Right cardiac atrium (tissue), 5 donors: ENCODE measurements around the gene SLC44A1. TPM values are rescaled to one million over a fixed set of nuclear protein-coding genes. Genes with fewer than 3 reads are reported as not detected.
A peak's percentile ranks its signal among the peaks of the same experiment; 100 is the strongest.

Experiments
- ATAC-seq, 2 donors: fragments of 200-7000 bp; cut with Tn5 transposase; one replicate each; pipeline versions ENCODE4 v1.8.0 to v1.9.1; 2020; ENCODE audit warnings: moderate library complexity in 2 of 2, mild to moderate bottlenecking in 1 of 2
- DNase-seq, 3 donors: peaks; one replicate each; pipeline ENCODE4 v3.0.0-alpha.2; 2020
- H3K27ac ChIP-seq: one replicate; pipeline ENCODE4 v1.5.1; 2013; ENCODE audit warnings: mild to moderate bottlenecking, low read length, control low read depth, moderate library complexity
- H3K27me3 ChIP-seq: one replicate; pipeline ENCODE4 v1.6.1; 2013; ENCODE audit not compliant: control insufficient read depth, insufficient read depth
- H3K4me1 ChIP-seq: one replicate; pipeline ENCODE4 v1.6.1; 2013; ENCODE audit warnings: low read length; ENCODE audit not compliant: control insufficient read depth, insufficient read depth
- H3K4me3 ChIP-seq: one replicate; pipeline ENCODE4 v1.5.1; 2013; ENCODE audit warnings: low read length, control low read depth
- H3K9me3 ChIP-seq: one replicate; pipeline ENCODE4 v1.6.1; 2013; ENCODE audit warnings: low read length; ENCODE audit not compliant: control insufficient read depth
- WGBS: extraction: QIAGEN DNeasy Blood & Tissue Kit; methylation state at CpG from one replicate; pipeline ENCODE4 v1.1.7; 2013; 5-methylcytosine and 5-hydroxymethylcytosine counted together
- intact Hi-C, 4 donors: fragments of 100-400 bp; cut with DNase I; formaldehyde crosslinking; loops; one replicate each; pipeline versions ENCODE4 v1.11.0 to v1.14.0; 2022 to 2023
- polyA plus RNA-seq: library from polyadenylated mRNA; stranded (reverse); fragments of 200-250 nt; gene quantifications from one replicate; pipeline ENCODE4 v1.2.3, GENCODE V29; 2013
- total RNA-seq, 4 donors: library from RNA; stranded (reverse); fragmentation: NEBNext Ultra II Directional; extraction: Animal tissue kit (Norgen Biotek cat#: 25700); gene quantifications; one replicate each; pipeline ENCODE4 v1.2.1, GENCODE V29; 2021
- donor health status: healthy with polysubstance abuse.
- donor health status: DM: no; HTN: yes; CAD: no.
- donor health status: DM: no; HTN: no; CAD: no.
- donor health status: DM: no; HTN: yes; CAD: no; lungs with severe emphysema.
- donor health status: DM: yes; HTN: yes; CAD: no.

The SLC44A1 gene
- total and polyA plus RNA-seq, 5 donors, result 5.8 to 18.3 (median 16.1) TPM

GRCh38 chr9:105219291-105219805, 25.1 kb upstream of the SLC44A1 start:
- no peak overlapping the region for H3K4me3 ChIP-seq
- H3K27me3 ChIP-seq, result no peaks in the 10 kb centered on the region
- WGBS, result 45% methylated on average over 1 of the region's 1 CpG
- intact Hi-C loops, result no loop called here
- ATAC-seq (no peak), DNase-seq (no peak)
- peaks cover 3% of the 10 kb centered on the region for H3K4me1 ChIP-seq
- no peak overlapping the region for H3K27ac ChIP-seq
- H3K9me3 ChIP-seq, result no peaks in the 10 kb centered on the region

DNA sequence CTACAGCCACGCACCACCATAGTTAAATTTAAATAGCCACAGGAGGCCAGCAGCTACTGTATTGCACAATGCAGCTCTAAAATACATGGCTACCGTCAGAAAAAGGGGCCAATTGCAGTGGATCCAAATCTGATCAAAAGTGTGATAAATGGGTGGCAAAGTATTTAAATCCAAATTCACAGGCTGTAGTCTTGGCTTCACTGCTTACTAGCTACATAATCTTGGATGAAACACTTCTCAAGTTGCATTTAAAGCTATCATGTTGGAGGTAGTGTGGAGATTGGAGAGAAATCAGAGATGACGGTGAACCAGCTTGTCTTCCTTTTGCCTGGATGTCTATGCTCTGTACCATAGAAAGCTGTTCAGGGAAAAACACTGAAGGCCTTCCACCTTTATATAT, 24.0 kb upstream of the SLC44A1 start:
- ATAC-seq (no peak), DNase-seq (no peak)
- Histone ChIP-seq H3K27ac (no peak overlapping the region), H3K9me3 (no peaks in the 10 kb centered on the region), H3K27me3 (no peaks in the 10 kb centered on the region), H3K4me3 (no peak overlapping the region), H3K4me1 (peaks cover 3% of the 10 kb centered on the region)
- 78% methylated on average over 3 of the region's 3 CpGs for WGBS
- intact Hi-C loops, result no loop called here

DNA sequence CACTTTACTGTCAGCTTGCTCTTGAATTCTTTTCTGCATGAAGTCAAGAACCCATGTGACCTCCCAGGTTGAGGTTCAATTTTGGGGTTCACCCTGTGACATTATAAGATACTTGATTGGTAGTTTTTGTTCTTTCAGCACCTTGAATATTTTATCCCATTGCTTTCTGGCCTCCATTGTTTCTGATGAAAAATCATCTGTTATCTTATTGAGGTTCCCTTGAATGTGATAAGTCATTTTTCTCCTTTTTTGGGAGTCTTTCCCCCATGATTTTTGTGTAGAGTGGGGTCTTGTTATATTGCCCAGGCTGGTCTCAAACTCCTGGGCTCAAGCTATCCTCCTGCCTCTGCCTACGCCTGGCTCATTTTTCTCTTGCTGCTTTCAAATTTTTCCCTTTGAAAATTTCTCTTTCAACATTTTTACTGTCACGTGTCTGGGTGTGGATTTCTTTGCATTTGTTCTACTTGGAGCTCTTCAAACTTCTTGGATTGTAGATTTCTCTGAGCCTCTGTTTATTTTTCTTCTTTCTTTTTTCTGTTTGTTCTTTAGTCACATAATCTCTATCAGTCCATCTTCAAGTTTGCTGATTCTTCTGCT, 20.8 kb upstream of the SLC44A1 start:
- no peak overlapping the region for H3K4me3 ChIP-seq
- ATAC-seq (no peak), DNase-seq (no peak)
- intact Hi-C loops, result no loop called here
- H3K4me1 ChIP-seq, result no peaks in the 10 kb centered on the region
- H3K27me3 ChIP-seq, result no peaks in the 10 kb centered on the region
- H3K27ac ChIP-seq, result no peak overlapping the region
- H3K9me3 ChIP-seq, result no peaks in the 10 kb centered on the region
- 91% methylated on average over 2 of the region's 2 CpGs for WGBS

- no peak for DNase-seq
- Histone ChIP-seq H3K9me3 (no peaks in the 10 kb centered on the region), H3K27ac (no peak overlapping the region), H3K4me3 (no peak overlapping the region), H3K27me3 (no peaks in the 10 kb centered on the region), H3K4me1 (no peaks in the 10 kb centered on the region)
- intact Hi-C loops, result no loop called here
- no peak for ATAC-seq
These were observed 18.4 kb upstream of the SLC44A1 start for GRCh38 chr9:105226055-105226454.

GRCh38 chr9:105232207-105232606, 12.2 kb upstream of the SLC44A1 start:
- Histone ChIP-seq H3K4me1 (no peaks in the 10 kb centered on the region), H3K27me3 (no peaks in the 10 kb centered on the region), H3K4me3 (no peak overlapping the region), H3K9me3 (no peaks in the 10 kb centered on the region), H3K27ac (no peak overlapping the region)
- ATAC-seq (no peak), DNase-seq (no peak)
- intact Hi-C loops, result no loop called here

GRCh38 chr9:105233873-105234272, 10.6 kb upstream of the SLC44A1 start:
- no peak overlapping the region for H3K4me3 ChIP-seq
- DNase-seq (no peak), ATAC-seq (no peak)
- H3K27me3 ChIP-seq, result no peaks in the 10 kb centered on the region
- no peaks in the 10 kb centered on the region for H3K9me3 ChIP-seq
- intact Hi-C loops, result no loop called here
- no peaks in the 10 kb centered on the region for H3K4me1 ChIP-seq
- no peak overlapping the region for H3K27ac ChIP-seq

- Histone ChIP-seq H3K4me1 (no peaks in the 10 kb centered on the region), H3K9me3 (no peaks in the 10 kb centered on the region), H3K4me3 (no peak overlapping the region), H3K27ac (no peak overlapping the region), H3K27me3 (no peaks in the 10 kb centered on the region)
- intact Hi-C loops, result no loop called here
- 88% methylated on average over 1 of the region's 1 CpG for WGBS
- ATAC-seq, result no peak
- no peak for DNase-seq
These were observed 8.2 kb upstream of the SLC44A1 start for GRCh38 chr9:105236261-105236660.

GRCh38 chr9:105237246-105237645, 7.2 kb upstream of the SLC44A1 start:
- intact Hi-C loops, result no loop called here
- ATAC-seq (no peak), DNase-seq (no peak)
- Histone ChIP-seq H3K4me3 (no peak overlapping the region), H3K4me1 (no peaks in the 10 kb centered on the region), H3K27me3 (no peaks in the 10 kb centered on the region), H3K27ac (no peak overlapping the region), H3K9me3 (no peaks in the 10 kb centered on the region)
- WGBS, result 94% methylated on average over 3 of the region's 3 CpGs

DNA sequence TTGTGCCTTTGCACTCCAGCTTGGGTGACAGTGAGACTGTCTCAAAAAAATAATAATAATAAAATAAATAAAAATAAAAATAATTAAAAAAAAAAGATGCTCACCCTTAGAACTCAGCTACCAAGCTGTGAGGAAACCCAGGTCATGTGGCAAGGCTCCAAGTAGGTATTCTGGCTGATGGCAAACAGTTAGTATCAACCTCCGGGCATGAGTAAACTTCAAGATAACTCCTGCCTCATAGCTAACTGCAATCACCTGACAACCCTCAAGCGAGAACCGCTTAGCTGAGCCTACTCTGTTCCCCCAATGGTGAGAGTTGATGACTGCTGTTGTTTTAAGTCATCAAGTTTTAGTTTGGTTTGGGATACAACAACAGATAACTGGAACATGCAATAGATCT, 6.1 kb upstream of the SLC44A1 start:
- no peak for DNase-seq
- no peaks in the 10 kb centered on the region for H3K9me3 ChIP-seq
- ATAC-seq, result no peak
- no peak overlapping the region for H3K4me3 ChIP-seq
- no peaks in the 10 kb centered on the region for H3K27me3 ChIP-seq
- 87% methylated on average over 3 of the region's 3 CpGs for WGBS
- intact Hi-C loops, result no loop called here
- no peaks in the 10 kb centered on the region for H3K4me1 ChIP-seq
- no peak overlapping the region for H3K27ac ChIP-seq

GRCh38 chr9:105241356-105242043, 3.0 kb upstream of the SLC44A1 start:
- H3K27me3 ChIP-seq, result no peaks in the 10 kb centered on the region
- no peaks in the 10 kb centered on the region for H3K9me3 ChIP-seq
- intact Hi-C loops, result no loop called here
- H3K4me3 ChIP-seq, result no peak overlapping the region
- WGBS, result 65% methylated on average over 4 of the region's 4 CpGs
- ATAC-seq (no peak), DNase-seq (no peak)
- H3K27ac ChIP-seq, result no peak overlapping the region
- no peaks in the 10 kb centered on the region for H3K4me1 ChIP-seq

DNA sequence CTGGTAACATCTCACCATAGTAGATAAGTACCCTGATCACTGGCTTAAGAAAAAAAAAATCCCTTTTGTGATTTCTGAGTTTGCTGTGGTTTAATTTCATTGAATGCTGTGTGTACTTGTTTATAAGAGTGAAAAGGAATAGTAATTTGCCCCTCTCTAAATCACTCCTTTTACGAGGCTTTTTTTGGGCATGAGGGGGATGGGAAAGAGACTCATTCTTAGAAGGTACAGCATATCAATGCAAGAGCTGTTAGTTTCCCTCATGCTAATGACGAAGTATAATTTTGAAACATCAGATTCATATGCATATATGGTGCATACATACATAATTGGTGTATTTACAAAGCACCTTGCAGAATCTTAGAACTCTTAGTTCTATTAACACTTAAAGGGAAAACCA, 2.4 kb upstream of the SLC44A1 start:
- no peak overlapping the region for H3K27ac ChIP-seq
- intact Hi-C loops, result no loop called here
- DNase-seq, result no peak
- H3K27me3 ChIP-seq, result no peaks in the 10 kb centered on the region
- peak overlapping the region; percentile 4 for H3K4me3 ChIP-seq
- no peaks in the 10 kb centered on the region for H3K4me1 ChIP-seq
- 42% methylated on average over 2 of the region's 2 CpGs for WGBS
- no peak for ATAC-seq
- H3K9me3 ChIP-seq, result no peaks in the 10 kb centered on the region

GRCh38 chr9:105242557-105242956, 1.9 kb upstream of the SLC44A1 start:
- no peaks in the 10 kb centered on the region for H3K4me1 ChIP-seq
- intact Hi-C loops, result no loop called here

More at GRCh38 chr9:105242557-105242956, 1.9 kb upstream of the SLC44A1 start:
- ATAC-seq (peak in 1 of 2 donors; percentile 3), DNase-seq (no peak)
- 11% methylated on average over 4 of the region's 4 CpGs for WGBS
- Histone ChIP-seq H3K4me3 (peak overlapping the region; percentile 4), H3K27me3 (no peaks in the 10 kb centered on the region), H3K9me3 (no peaks in the 10 kb centered on the region), H3K27ac (no peak overlapping the region)
